Adrenal gland (tissue), 12 donors: Measurements from ENCODE around the gene PGAP1. TPM values are rescaled to one million over a fixed set of nuclear protein-coding genes. Genes with fewer than 3 reads are reported as not detected.
A peak's percentile ranks its signal among the peaks of the same experiment; 100 is the strongest.

Experiments used
- DNase-seq, 7 donors: peaks; one replicate each; pipeline ENCODE4 v3.0.0-alpha.2; 2019 to 2020
- H3K27ac ChIP-seq, 5 donors: fragments of 200-600 bp; sonication (generic) in 4 of 5; 1 replicate in 3 of 5; 2 replicates in 2 of 5; pipeline versions ENCODE4 v1.5.1 to v1.8.0; 2016 to 2020; ENCODE audit warnings: mild to moderate bottlenecking in 1 of 5
- H3K27me3 ChIP-seq: fragments of 200-600 bp; 2 replicates; pipeline ENCODE4 v1.8.0; 2021
- H3K36me3 ChIP-seq, 2 donors: fragments of 200-600 bp; replicated peaks in 1 of 2; 1 replicate in 1 of 2; 2 replicates in 1 of 2; pipeline versions ENCODE4 v1.5.1 to v1.8.0; 2018 to 2022
- H3K4me1 ChIP-seq, 2 donors: fragments of 200-600 bp; replicated peaks in 1 of 2; 1 replicate in 1 of 2; 2 replicates in 1 of 2; pipeline versions ENCODE4 v1.5.1 to v1.8.0; 2018 to 2021
- H3K4me3 ChIP-seq, 4 donors: fragments of 200-600 bp; sonication (generic) in 3 of 4; one replicate each; pipeline ENCODE4 v1.5.1; 2016 to 2018
- H3K9me3 ChIP-seq, 3 donors: fragments of 200-600 bp; sonication (generic) in 1 of 3; replicated peaks in 1 of 3; 1 replicate in 2 of 3; 2 replicates in 1 of 3; pipeline versions ENCODE4 v1.5.1 to v1.8.0; 2016 to 2021
- POLR2A ChIP-seq, 2 donors: fragments of 450-650 bp; IDR thresholded peaks; one replicate each; pipeline ENCODE4 v1.6.1; 2017; ENCODE audit warnings: antibody characterized with exemption in 2 of 2, mild to moderate bottlenecking in 2 of 2, moderate library complexity in 1 of 2
- WGBS, 4 donors: extraction: QIAGEN DNeasy Blood & Tissue Kit in 2 of 4; methylation state at CpG; one replicate each; pipeline versions ENCODE4 v1.1.5 to v1.1.7; 2013 to 2017; 5-methylcytosine and 5-hydroxymethylcytosine counted together
- intact Hi-C, 2 donors: fragments of 100-400 bp; cut with DNase I; formaldehyde crosslinking; loops; one replicate each; pipeline versions ENCODE4 v1.14.1 to v1.15.0; 2022 to 2023
- polyA plus RNA-seq, 3 donors: library from polyadenylated mRNA; stranded (reverse); fragments of 200-250 nt in 2 of 3; fragments of 350-450 nt in 1 of 3; fragmentation: Illumina TruSeq in 1 of 3; extraction: RNeasy Lipid Tissue Mini Kit (QIAGEN cat#74804) in 1 of 3; gene quantifications; one replicate each; pipeline ENCODE4 v1.2.3, GENCODE V29; 2013 to 2014
- total RNA-seq, 9 donors: library from RNA; depleted of rRNA in 4 of 9; stranded (reverse); fragments of >200 nt in 4 of 9; fragments of 120-200 nt in 1 of 9; fragmentation: NEBNext Ultra II Directional in 1 of 9; extraction: Animal tissue kit (Norgen Biotek cat#: 25700) in 1 of 9; gene quantifications; one replicate each; pipeline versions ENCODE4 v1.1.0 to v1.2.4, GENCODE V29; 2013 to 2023
- TF ChIP-seq, protein P1 (sequence below), 6 experiments: fragments of 450-650 bp in 4 of 6; fragments of 200-600 bp in 2 of 6; sonication (generic) in 1 of 6; IDR thresholded peaks; 1 replicate in 5 of 6; 2 replicates in 1 of 6; pipeline versions ENCODE4 v1.5.1 to v1.8.0; 2016 to 2021; ENCODE audit warnings: antibody characterized with exemption in 6 of 6, mild to moderate bottlenecking in 2 of 6, moderate library complexity in 1 of 6
- donor health status: healthy with polysubstance abuse.
- donor health status: Bipolar disorder and iron deficiency.
- donor health status: DM: yes; HTN: yes; CAD: no.
- donor health status: DM: no; HTN: no; CAD: no.
- donor health status: DM: no; HTN: no; CAD: no.
- donor health status: DM: yes; HTN: yes; CAD: no.

Gene PGAP1
- total and polyA plus RNA-seq, 12 donors, result 1.8 to 11.6 (median 6.5) TPM

GRCh38 chr2:196925051-196925767, 1.3 kb downstream of the PGAP1 start:
- 25 to 27% (median 25%) methylated on average over 11 of the region's 11 CpGs for WGBS, 4 donors
- no peak for DNase-seq
- Histone ChIP-seq H3K4me3 (peak overlapping the region; percentile 68 to 80 (median 78)), H3K27ac (peak overlapping the region in 1 of 5 donors; percentile 92), H3K36me3 (no peaks in the 10 kb centered on the region), H3K4me1 (peaks cover 0 to 29% of the 10 kb centered on the region in 2 donors), H3K9me3 (no peaks in the 10 kb centered on the region), H3K27me3 (no peaks in the 10 kb centered on the region)
- no peak for TF ChIP-seq POLR2A (IDR thresholded peaks at IDR 0.05)
- intact Hi-C loops, result loop anchor here in 1 of 2 donors (10.0 kb wide), 1 partner anchor 130 kb away; the partner anchor contains the start of gene GTF3C3

GRCh38 chr2:196924051-196924450, 2.5 kb downstream of the PGAP1 start:
- H3K4me1 ChIP-seq, result peaks cover 0 to 29% of the 10 kb centered on the region in 2 donors
- H3K4me3 ChIP-seq, result no peak overlapping the region
- no peaks in the 10 kb centered on the region for H3K36me3 ChIP-seq
- H3K27ac ChIP-seq, result no peak overlapping the region
- TF ChIP-seq, protein P1, sequence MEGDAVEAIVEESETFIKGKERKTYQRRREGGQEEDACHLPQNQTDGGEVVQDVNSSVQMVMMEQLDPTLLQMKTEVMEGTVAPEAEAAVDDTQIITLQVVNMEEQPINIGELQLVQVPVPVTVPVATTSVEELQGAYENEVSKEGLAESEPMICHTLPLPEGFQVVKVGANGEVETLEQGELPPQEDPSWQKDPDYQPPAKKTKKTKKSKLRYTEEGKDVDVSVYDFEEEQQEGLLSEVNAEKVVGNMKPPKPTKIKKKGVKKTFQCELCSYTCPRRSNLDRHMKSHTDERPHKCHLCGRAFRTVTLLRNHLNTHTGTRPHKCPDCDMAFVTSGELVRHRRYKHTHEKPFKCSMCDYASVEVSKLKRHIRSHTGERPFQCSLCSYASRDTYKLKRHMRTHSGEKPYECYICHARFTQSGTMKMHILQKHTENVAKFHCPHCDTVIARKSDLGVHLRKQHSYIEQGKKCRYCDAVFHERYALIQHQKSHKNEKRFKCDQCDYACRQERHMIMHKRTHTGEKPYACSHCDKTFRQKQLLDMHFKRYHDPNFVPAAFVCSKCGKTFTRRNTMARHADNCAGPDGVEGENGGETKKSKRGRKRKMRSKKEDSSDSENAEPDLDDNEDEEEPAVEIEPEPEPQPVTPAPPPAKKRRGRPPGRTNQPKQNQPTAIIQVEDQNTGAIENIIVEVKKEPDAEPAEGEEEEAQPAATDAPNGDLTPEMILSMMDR (IDR thresholded peaks at IDR 0.05), result no peak
- TF ChIP-seq POLR2A (IDR thresholded peaks at IDR 0.05), result no peak
- no peaks in the 10 kb centered on the region for H3K9me3 ChIP-seq
- intact Hi-C loops, result loop anchor here in 1 of 2 donors (10.0 kb wide), 1 partner anchor 129 kb away; the partner anchor contains the start of gene GTF3C3
- no peaks in the 10 kb centered on the region for H3K27me3 ChIP-seq
- DNase-seq, result no peak

- no peak for DNase-seq
- 93 to 95% (median 94%) methylated on average over 3 of the region's 3 CpGs for WGBS, 4 donors
- Histone ChIP-seq H3K9me3 (no peaks in the 10 kb centered on the region), H3K4me3 (no peak overlapping the region), H3K36me3 (peaks cover 0 to 12% of the 10 kb centered on the region in 2 donors), H3K27ac (no peak overlapping the region), H3K27me3 (no peaks in the 10 kb centered on the region), H3K4me1 (peaks cover 0 to 5% of the 10 kb centered on the region in 2 donors)
- TF ChIP-seq POLR2A (IDR thresholded peaks at IDR 0.05), result no peak
- TF ChIP-seq, protein P1 (IDR thresholded peaks at IDR 0.05), result no peak
- intact Hi-C loops, result no loop called here
Observed at GRCh38 chr2:196918927-196919326, 7.6 kb downstream of the PGAP1 start.

DNA sequence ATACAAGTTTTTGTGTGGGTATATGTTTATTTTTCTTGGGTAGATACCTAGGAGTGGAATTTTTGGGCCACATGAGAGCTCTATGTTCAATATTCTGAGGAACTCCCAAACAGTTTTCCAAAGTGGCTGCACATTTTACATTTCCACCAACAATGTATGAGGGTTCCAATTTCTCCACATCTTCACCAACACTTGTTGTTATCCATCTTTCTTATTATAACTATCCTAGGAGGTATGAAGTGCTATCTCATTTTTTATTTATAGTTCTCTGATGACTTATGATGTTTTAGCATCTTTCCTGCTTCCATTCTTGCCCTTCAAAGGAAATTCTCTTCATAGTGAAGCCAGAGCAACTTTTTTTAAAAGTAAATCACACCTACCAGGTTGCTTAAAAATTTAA, 8.7 kb downstream of the PGAP1 start:
- peaks cover 0 to 12% of the 10 kb centered on the region in 2 donors for H3K36me3 ChIP-seq
- intact Hi-C loops, result no loop called here

More for the DNA sequence above, 8.7 kb downstream of the PGAP1 start:
- Histone ChIP-seq H3K9me3 (no peaks in the 10 kb centered on the region), H3K27ac (no peak overlapping the region), H3K4me3 (no peak overlapping the region), H3K4me1 (no peaks in the 10 kb centered on the region), H3K27me3 (no peaks in the 10 kb centered on the region)
- TF ChIP-seq POLR2A (IDR thresholded peaks at IDR 0.05), result no peak
- TF ChIP-seq, protein P1 (IDR thresholded peaks at IDR 0.05), result no peak
- no peak for DNase-seq
